T-cell (primary cell): ENCODE results near the gene TMC1. TPM values are rescaled to one million over a fixed set of nuclear protein-coding genes. Genes with fewer than 3 reads are reported as not detected.
"Not testable (repeated sequence)": the region's sequence is repeated elsewhere in the genome, so short reads cannot be mapped to it uniquely, and the experiment has no call there.

Experiments used
- ATAC-seq, 4 experiments: fragments of 200-7000 bp in 3 of 4; fragments of 150-1000 bp in 1 of 4; cut with Tn5 transposase; replicated peaks in 1 of 4; 1 replicate in 3 of 4; 2 replicates in 1 of 4; pipeline ENCODE4 v1.10.0; 2021; ENCODE audit warnings: moderate library complexity in 3 of 4, mild to moderate bottlenecking in 2 of 4, moderate number of reproducible peaks in 1 of 4
- CTCF ChIA-PET, 2 donors: fragments of 300-600 bp; sonication (Branson Sonifier 250); formaldehyde crosslinking; loops; one replicate each; lab custom pipeline; 2022; ENCODE audit warnings: antibody characterized with exemption in 2 of 2; lab: Charles Lee
- POLR2A ChIA-PET, 2 donors: fragments of 300-600 bp; sonication (Branson Sonifier 250); formaldehyde crosslinking; loops; one replicate each; lab custom pipeline; 2022; ENCODE audit warnings: antibody characterized with exemption in 2 of 2; lab: Charles Lee
- DNase-seq, 35 experiments: peaks; one replicate each; pipeline versions ENCODE4 v3.0.0 to v3.0.0-alpha.2; 2013 to 2023
- H3K27ac ChIP-seq: one replicate; pipeline ENCODE4 v1.5.1; 2013; ENCODE audit warnings: low read length
- H3K27me3 ChIP-seq, 2 experiments: replicated peaks in 1 of 2; 1 replicate in 1 of 2; 2 replicates in 1 of 2; pipeline versions ENCODE4 v1.6.1 to v1.7.0; 2013; ENCODE audit warnings: low read length in 1 of 2, mixed read lengths in 1 of 2; ENCODE audit not compliant: control insufficient read depth in 2 of 2, insufficient read depth in 2 of 2; ENCODE audit errors: extremely low read depth in 1 of 2
- H3K36me3 ChIP-seq, 2 donors: 1 replicate in 1 of 2; 2 replicates in 1 of 2; pipeline versions ENCODE4 v1.6.1 to v1.7.0; 2013; ENCODE audit warnings: low read length in 1 of 2; ENCODE audit not compliant: control insufficient read depth in 2 of 2, insufficient read depth in 1 of 2; ENCODE audit errors: extremely low read depth in 1 of 2
- H3K4me1 ChIP-seq, 2 experiments: 1 replicate in 1 of 2; 2 replicates in 1 of 2; pipeline versions ENCODE4 v1.6.1 to v1.7.0; 2013; ENCODE audit warnings: low read length in 2 of 2, mixed read lengths in 1 of 2; ENCODE audit not compliant: insufficient read depth in 2 of 2, control insufficient read depth in 1 of 2; ENCODE audit errors: extremely low read depth in 1 of 2
- H3K4me3 ChIP-seq, 2 donors: 1 replicate in 1 of 2; 2 replicates in 1 of 2; pipeline versions ENCODE4 v1.5.1 to v1.7.0; 2013; ENCODE audit warnings: mild to moderate bottlenecking in 2 of 2, low read length in 1 of 2, moderate library complexity in 1 of 2; ENCODE audit not compliant: control insufficient read depth in 1 of 2; ENCODE audit errors: extremely low read depth in 1 of 2
- H3K9me3 ChIP-seq: 2 replicates; pipeline ENCODE4 v1.7.0; 2013
- H3K27ac Mint-ChIP-seq, 2 donors: one replicate each; pipeline ENCODE4 v1.8.0; 2020 to 2021; ENCODE audit warnings: mild to moderate bottlenecking in 2 of 2, mixed read lengths in 2 of 2
- H3K27me3 Mint-ChIP-seq, 2 donors: one replicate each; pipeline ENCODE4 v1.8.0; 2021 to 2022; ENCODE audit warnings: mixed read lengths in 2 of 2
- H3K36me3 Mint-ChIP-seq: one replicate; pipeline ENCODE4 v1.8.0; 2021; ENCODE audit warnings: mixed read lengths
- H3K4me1 Mint-ChIP-seq, 3 donors: one replicate each; pipeline ENCODE4 v1.8.0; 2020 to 2022; ENCODE audit warnings: mixed read lengths in 3 of 3, mild to moderate bottlenecking in 1 of 3
- H3K4me3 Mint-ChIP-seq, 3 donors: one replicate each; pipeline ENCODE4 v1.8.0; 2020 to 2022; ENCODE audit warnings: mild to moderate bottlenecking in 3 of 3, mixed read lengths in 3 of 3, moderate library complexity in 3 of 3
- H3K9me3 Mint-ChIP-seq, 3 donors: one replicate each; pipeline ENCODE4 v1.8.0; 2020 to 2022; ENCODE audit warnings: mixed read lengths in 3 of 3
- WGBS: methylation state at CpG from one replicate; pipeline ENCODE4 v1.1.5; 2013; ENCODE audit warnings: missing lambda C conversion rate; ENCODE audit not compliant: insufficient coverage; 5-methylcytosine and 5-hydroxymethylcytosine counted together
- total RNA-seq, 35 experiments: library from RNA in 6 of 35; stranded (reverse) in 6 of 35; fragments of 120-200 nt in 1 of 35; gene quantifications; one replicate each; pipeline versions ENCODE4 v1.2.1 to v1.2.4 and lab custom pipeline; 2013 to 2026

Gene TMC1
- total RNA-seq, 5 donors from 2014 or later (not counting 1 experiment from before 2014, with no cell fraction given), result not detected

DNA sequence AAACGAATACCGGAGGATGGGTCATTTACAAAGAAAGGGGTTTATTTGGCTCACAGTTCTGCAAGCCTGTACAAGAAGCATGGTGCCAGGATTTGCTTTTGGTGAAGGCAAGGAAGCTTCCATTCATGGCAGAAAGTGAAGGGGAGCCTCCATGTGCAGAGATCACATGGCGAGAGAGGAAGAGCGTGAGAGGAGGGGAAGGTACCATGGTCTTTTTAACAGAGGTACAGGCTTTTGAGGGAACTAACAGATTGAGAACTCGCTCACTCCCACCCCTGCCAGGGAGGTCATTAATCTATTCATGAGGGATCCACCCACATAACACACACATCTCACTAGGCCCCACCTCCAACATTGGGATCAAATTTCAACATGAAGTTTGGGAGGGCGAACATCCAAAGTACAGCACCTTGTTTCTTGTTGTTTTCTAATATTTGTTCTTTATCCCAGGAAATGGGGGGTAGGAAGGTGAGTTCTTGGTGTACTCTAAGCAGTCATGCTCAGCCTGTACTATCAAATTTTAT lies 18.5 kb downstream of the TMC1 start:
- Histone ChIP-seq H3K4me3 (no peak overlapping the region), H3K9me3 (no peaks in the 10 kb centered on the region), H3K27me3 (no peaks in the 10 kb centered on the region), H3K27ac (no peak overlapping the region), H3K36me3 (no peaks in the 10 kb centered on the region), H3K4me1 (no peaks in the 10 kb centered on the region)
- no peak for DNase-seq
- H3K27me3 Mint-ChIP-seq, result no peaks in the 10 kb centered on the region
- H3K36me3 Mint-ChIP-seq, result peaks cover 3% of the 10 kb centered on the region
- no peak for ATAC-seq
- 100% methylated on average over 1 of the region's 6 CpGs for WGBS
- H3K9me3 Mint-ChIP-seq, result peaks cover 0 to 4% (median 0%) of the 10 kb centered on the region in 3 donors
- ChIA-PET CTCF (no interaction called here), POLR2A (no interaction called here)
- H3K4me1 Mint-ChIP-seq, result no peaks in the 10 kb centered on the region
- H3K27ac Mint-ChIP-seq, result no peak overlapping the region
- H3K4me3 Mint-ChIP-seq, result no peak overlapping the region

DNA sequence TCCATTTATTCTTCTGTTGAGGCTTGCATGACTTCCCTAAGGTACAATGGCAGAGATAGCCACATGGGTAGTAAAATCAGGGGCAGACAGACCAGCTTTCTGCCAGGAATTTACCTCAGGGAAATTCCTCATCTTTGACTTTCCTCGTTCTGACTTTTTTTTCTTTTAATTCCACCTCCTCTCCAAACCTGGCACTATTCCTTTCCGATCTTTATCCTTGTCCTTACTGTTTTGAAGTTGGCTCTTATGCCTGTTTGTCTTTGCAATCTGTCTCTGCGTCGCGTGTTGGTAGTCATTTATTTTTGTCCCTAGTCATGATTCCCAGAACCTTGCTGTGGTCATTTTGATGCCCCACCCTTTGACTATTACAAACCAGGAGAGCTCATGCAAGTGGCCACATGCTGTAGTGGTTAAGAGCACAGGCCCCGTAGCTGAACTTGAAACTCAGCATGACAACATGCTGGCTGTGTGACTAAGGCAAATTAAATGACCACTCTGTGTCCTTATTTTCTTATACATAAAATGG lies 19.0 kb downstream of the TMC1 start:
- Histone ChIP-seq H3K27ac (no peak overlapping the region), H3K36me3 (no peaks in the 10 kb centered on the region), H3K27me3 (no peaks in the 10 kb centered on the region), H3K4me1 (no peaks in the 10 kb centered on the region), H3K9me3 (no peaks in the 10 kb centered on the region), H3K4me3 (no peak overlapping the region)
- WGBS, result 57% methylated on average over 1 of the region's 6 CpGs
- Mint-ChIP-seq H3K27ac (no peak overlapping the region), H3K4me3 (no peak overlapping the region), H3K4me1 (no peaks in the 10 kb centered on the region), H3K27me3 (no peaks in the 10 kb centered on the region), H3K36me3 (peaks cover 3% of the 10 kb centered on the region), H3K9me3 (peaks cover 0 to 4% (median 0%) of the 10 kb centered on the region in 3 donors)
- no peak for ATAC-seq
- no peak for DNase-seq
- CTCF ChIA-PET, result interaction anchor here in 1 of 2 donors (0.8 kb wide), 1 partner anchor 110 kb away, joined by 3 read pairs; no protein-coding TSS in a partner anchor
- POLR2A ChIA-PET, result no interaction called here

DNA sequence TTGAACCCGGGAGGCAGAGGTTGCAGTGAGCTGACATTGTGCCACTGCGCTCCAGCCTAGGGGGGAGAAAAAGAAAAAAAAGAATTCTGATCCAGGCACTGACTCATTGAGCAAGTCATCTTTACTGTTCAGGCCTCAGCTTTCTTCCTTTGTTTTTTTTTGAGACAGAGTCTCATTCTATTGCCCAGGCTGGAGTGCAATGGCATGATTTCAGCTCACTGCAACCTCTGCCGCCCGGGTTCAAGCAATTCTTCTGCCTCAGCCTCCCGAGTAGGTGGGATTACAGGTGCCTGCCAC lies 21.1 kb downstream of the TMC1 start:
- H3K36me3 Mint-ChIP-seq, ATAC-seq, H3K4me3 Mint-ChIP-seq, H3K27me3 Mint-ChIP-seq, H3K9me3 ChIP-seq, DNase-seq, H3K27ac ChIP-seq, H3K9me3 Mint-ChIP-seq, H3K36me3 ChIP-seq, H3K4me3 ChIP-seq, POLR2A ChIA-PET, H3K27ac Mint-ChIP-seq, H3K4me1 Mint-ChIP-seq, H3K4me1 ChIP-seq, H3K27me3 ChIP-seq: not testable (repeated sequence)
- WGBS, result 92% methylated on average over 2 of the region's 5 CpGs
- CTCF ChIA-PET, result interaction anchor here in 1 of 2 donors (1.1 kb wide), 1 partner anchor 18 kb away, joined by 6 read pairs; no protein-coding TSS in a partner anchor

DNA sequence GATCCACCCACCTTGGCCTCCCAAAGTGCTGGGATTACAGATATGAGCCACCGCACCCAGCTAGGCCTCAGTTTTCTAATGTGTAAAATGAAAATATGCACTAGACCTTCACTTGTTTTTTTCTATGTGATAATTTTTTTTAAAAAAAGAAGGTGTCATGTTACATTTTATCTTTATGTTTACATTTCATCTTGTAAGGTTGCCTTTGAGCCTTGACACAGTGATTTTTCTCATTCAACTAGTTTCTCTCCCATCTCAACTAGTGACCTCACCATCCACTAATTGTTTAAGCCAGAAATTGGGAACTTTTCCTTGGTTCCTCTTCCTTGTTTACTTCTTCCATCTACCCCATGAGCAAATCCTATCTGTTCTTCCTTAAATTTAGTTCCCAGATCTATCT lies 21.5 kb downstream of the TMC1 start:
- ATAC-seq, result no peak
- Histone ChIP-seq H3K9me3 (no peaks in the 10 kb centered on the region), H3K27ac (no peak overlapping the region), H3K4me3 (no peak overlapping the region), H3K27me3 (no peaks in the 10 kb centered on the region), H3K4me1 (no peaks in the 10 kb centered on the region), H3K36me3 (no peaks in the 10 kb centered on the region)
- Mint-ChIP-seq H3K27me3 (no peaks in the 10 kb centered on the region), H3K9me3 (no peaks in the 10 kb centered on the region), H3K4me1 (no peaks in the 10 kb centered on the region), H3K36me3 (no peaks in the 10 kb centered on the region), H3K27ac (no peak overlapping the region), H3K4me3 (no peak overlapping the region)
- WGBS, result no CpG with 5 or more reads among the region's 1 CpG
- ChIA-PET CTCF (interaction anchor here in 1 of 2 donors (1.1 kb wide), 1 partner anchor 19 kb away, joined by 6 read pairs; no protein-coding TSS in a partner anchor), POLR2A (no interaction called here)
- DNase-seq, result no peak

DNA sequence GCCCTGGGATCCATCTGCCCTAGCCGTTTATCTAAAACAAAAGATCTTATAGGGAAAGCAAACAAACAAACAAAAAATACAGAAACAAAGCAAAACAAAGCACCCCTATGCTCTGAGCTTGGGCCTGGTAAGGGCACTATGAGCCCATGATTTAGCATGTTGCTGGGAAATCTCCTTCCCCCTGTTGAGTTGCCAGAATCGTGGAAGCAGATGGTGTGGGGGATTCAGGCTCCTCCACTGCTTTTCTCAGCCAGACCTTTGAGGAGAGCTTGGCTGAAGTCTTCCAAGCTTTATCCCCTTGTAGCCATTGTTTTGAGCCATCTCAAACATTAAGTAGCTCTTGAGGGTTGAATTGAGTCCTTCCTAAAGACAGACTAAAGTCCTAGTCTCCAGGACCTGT lies 29.9 kb downstream of the TMC1 start:
- ATAC-seq (no peak), DNase-seq (no peak)
- Histone ChIP-seq H3K4me1 (no peaks in the 10 kb centered on the region), H3K36me3 (no peaks in the 10 kb centered on the region), H3K27ac (no peak overlapping the region), H3K27me3 (no peaks in the 10 kb centered on the region), H3K4me3 (no peak overlapping the region), H3K9me3 (no peaks in the 10 kb centered on the region)
- no peaks in the 10 kb centered on the region for H3K4me1 Mint-ChIP-seq
- H3K36me3 Mint-ChIP-seq, result no peaks in the 10 kb centered on the region
- CTCF ChIA-PET, result interaction anchor here in 1 of 2 donors (0.7 kb wide), 1 partner anchor 39 kb away, joined by 4 read pairs; no protein-coding TSS in a partner anchor
- no peaks in the 10 kb centered on the region for H3K9me3 Mint-ChIP-seq
- no peak overlapping the region for H3K27ac Mint-ChIP-seq
- H3K27me3 Mint-ChIP-seq, result no peaks in the 10 kb centered on the region
- no peak overlapping the region for H3K4me3 Mint-ChIP-seq
- no CpG with 5 or more reads among the region's 2 CpGs for WGBS
- POLR2A ChIA-PET, result no interaction called here

DNA sequence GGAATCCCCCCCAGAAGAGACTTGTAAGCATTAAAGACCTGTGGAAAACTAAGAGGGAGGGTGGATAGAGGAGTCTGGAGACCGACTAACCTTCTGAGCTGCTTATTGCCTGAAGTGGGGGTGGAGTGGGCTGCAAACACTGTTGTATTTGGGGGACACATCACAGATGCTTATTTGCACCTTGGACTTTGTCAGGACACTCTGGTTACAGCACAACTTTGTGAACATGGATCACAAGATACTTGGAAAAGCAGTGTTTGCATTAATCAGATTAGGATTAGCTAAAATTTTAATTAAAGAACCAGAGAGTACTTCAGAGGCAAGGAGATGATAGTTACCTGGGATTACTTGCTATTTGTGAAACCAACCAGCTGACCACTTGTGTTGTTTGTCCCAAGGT lies 30.9 kb downstream of the TMC1 start:
- Histone ChIP-seq H3K27ac (no peak overlapping the region), H3K36me3 (no peaks in the 10 kb centered on the region), H3K27me3 (no peaks in the 10 kb centered on the region), H3K4me1 (no peaks in the 10 kb centered on the region), H3K4me3 (no peak overlapping the region), H3K9me3 (no peaks in the 10 kb centered on the region)
- ChIA-PET CTCF (no interaction called here), POLR2A (no interaction called here)
- H3K27ac Mint-ChIP-seq, result no peak overlapping the region
- H3K9me3 Mint-ChIP-seq, result no peaks in the 10 kb centered on the region
- no peaks in the 10 kb centered on the region for H3K27me3 Mint-ChIP-seq
- no peak overlapping the region for H3K4me3 Mint-ChIP-seq
- 75% methylated on average over 1 of the region's 1 CpG for WGBS
- ATAC-seq, result no peak
- peaks cover 0 to 2% (median 1%) of the 10 kb centered on the region in 3 donors for H3K4me1 Mint-ChIP-seq
- DNase-seq, result no peak
- no peaks in the 10 kb centered on the region for H3K36me3 Mint-ChIP-seq
